HG02938 (cell line): ENCODE measurements around the gene BAIAP2L2.

Experiments
- ATAC-seq: cut with Tn5 transposase; IDR thresholded peaks from one replicate; pipeline ENCODE4 v1.9.1; 2021; ENCODE audit warnings: mild to moderate bottlenecking, moderate library complexity; ENCODE audit not compliant: unreplicated experiment

Gene BAIAP2L2

DNA sequence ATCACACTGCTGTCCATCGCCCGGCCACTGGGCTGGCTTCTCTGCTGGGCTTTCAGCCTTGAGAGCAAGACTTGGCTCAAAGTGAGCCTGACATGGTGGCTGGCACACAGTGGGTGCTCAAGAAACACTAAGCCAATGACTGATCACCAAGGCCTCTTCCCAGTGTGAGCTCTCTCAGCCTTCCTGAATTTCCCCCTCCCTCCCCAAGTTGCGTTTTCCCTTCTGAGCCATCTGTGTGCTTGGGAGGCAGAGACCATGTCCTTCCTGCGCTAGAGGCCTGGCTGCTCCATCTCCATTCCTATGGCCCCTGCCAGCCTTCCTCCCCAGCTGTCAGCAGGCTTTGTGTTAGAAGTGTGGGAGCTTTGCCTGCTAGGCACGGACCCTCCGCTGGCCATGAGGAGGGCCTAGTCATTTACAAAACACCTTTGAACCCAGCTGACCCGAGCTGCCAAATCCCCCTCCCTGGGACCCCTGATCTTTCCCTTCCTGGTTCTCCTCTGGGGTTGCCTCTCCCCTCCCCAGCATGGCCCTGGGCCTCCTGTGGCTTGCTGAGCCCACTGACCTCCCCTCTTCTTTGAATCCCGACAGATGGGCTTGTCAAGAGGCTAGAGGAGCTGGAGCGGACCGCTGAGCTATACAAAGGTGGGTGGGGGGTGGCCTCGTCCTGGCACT is 40.1 kb downstream of the BAIAP2L2 start:
- no peak for ATAC-seq

DNA sequence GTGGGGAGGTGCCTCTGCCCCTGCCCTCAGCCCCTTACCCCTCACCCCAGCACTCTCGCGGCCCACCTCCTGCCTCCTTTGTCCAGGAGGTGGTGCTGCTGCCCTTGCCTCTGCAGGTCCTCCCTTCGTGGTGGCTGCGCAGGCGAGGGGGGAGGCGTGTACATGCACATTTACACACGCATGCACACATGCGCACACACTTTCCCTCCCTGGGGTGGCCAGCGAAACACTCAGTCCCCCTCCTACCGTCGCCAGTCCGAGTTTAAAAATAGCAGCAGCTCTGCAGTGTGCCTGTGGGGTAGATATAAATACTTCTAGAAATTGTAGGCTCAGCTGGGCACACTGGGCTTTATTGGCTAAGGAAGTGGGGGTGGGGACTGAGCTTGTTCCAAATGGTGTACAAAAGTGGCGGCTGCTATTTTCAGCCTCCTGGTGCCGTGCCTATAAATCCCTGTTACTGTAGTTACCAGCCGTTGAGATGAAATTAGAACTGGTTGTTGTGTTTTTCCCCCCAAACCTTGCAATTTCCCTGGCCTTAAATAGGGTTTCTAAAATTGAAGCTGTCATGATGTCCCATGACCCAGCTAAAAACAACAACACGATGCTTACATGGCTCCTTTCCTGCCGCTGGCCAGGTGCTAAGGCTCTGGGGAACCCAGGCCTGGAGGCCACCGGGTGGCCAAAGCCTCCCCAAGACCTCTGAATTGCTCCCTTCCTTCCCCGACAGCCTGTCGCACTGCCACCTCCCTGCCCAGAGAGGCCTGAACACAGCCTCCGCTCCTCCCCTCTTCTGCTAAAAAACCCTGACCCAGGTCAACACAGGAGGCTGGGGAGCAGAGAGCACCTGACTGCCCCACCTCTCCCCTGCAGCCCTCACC is 40.9 kb downstream of the BAIAP2L2 start:
- no peak for ATAC-seq

DNA sequence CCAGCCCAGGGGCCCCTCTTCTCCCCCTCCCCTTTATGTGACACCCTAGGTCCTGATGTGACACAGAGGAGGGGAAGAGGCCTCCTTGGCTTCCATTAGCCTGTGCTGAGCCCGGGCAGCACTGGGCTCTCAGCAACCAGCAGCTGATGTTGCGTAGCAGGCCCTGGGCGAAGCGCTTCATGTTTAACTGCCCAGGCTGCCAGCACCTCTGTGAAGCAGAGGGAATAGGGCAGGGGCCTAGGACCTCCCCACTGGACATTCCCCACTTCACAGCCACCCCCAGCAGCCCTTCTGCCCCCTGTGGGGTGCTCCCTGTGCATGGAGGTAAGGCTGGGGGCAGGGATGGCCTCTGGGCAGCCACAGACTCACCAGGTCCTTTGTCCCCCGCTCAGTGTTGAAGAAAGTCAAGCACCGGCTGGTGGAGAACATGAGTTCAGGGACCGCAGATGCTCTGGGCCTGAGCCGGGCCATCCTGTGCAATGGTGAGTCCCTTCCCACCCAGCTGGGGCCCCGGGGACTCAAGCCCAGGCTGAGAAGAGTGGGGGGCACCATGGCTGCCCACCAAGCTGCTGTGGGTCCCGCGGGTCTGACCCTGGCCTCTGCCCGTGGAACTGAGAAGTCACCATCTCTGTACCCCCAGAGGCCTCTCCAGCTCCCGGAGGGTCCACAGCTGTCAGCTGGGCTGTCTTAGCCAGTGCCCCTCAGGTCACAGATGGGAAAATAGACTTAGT is 41.7 kb downstream of the BAIAP2L2 start:
- ATAC-seq: no peak

DNA sequence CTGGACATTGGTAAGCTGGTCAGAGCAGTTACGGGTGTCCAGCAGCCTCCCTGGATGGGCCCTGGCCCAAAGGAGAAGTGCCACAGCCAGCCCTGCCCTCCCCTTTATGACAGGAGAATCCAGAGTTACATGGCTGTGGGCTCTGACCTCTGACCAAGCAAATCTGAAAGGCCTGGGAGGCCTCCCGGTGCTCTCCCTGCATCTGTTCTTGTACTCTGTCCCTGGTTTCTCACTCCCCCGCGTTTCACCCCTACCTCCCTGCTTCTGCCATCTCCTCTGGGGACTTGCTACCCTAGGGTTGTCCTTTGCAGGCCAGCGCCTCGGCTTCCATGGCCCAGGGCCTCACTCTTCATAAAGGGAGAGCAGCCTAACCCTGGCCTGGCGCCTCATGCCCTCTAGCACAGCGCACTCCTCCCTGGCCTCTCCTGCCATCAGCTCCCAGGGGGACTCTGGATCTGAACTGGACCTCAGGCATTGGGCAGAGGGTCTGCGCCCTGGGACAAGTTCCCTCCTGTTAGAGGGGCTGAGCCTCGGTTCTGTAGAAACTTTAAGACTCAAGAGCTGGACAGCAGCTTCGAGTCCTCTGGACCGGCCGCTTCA is 42.6 kb downstream of the BAIAP2L2 start:
- no peak for ATAC-seq

DNA sequence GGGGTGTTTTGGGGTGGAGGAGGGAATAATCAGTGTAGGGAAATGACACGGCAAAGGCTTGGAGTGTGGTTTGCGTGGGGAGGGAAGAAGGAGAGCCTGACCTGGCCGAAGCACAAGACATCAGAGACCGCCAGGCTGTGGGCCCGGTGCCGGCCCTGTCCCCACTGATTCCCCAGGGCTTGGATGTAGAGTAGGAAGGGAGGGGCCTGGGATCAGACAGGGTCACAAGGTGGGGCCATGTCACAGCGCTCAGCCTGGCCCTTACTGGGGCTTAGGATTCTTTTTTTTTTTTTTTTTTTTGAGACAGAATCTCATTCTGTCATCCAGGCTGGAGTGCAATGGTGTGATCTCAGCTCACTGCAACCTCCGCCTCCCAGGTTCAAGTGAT is 43.5 kb downstream of the BAIAP2L2 start:
- no peak for ATAC-seq

DNA sequence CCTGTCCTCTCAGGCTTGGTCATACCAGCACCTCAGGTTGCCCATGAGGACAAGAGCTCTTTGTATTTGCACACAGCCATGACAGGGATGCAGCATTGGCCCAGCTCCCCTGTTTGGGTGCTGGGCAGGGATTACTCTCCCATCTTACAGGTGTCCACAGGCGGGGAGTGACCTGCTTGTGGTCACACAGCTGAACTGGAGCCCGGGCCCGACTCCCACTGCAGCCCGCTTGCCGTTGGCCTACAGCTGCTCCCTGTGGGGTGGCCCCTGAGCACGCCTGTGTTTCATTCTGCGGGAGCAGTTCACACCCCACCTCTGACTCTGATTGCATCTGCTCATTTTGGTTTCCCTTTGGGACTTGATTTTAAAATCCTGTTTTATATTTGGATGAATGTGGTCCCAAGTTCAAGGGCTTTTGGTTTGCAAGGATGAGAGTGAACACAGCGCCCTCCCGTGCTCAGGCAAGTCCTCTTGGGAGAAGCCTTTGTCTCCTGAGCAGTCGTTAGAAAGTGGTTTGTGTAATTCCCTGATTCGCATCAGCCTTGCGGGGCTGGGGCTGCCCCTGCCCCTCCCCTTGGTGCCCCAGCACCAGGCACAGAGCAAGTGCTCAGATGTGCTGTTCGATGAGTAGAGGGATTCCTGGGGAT is 44.0 kb downstream of the BAIAP2L2 start:
- no peak for ATAC-seq

DNA sequence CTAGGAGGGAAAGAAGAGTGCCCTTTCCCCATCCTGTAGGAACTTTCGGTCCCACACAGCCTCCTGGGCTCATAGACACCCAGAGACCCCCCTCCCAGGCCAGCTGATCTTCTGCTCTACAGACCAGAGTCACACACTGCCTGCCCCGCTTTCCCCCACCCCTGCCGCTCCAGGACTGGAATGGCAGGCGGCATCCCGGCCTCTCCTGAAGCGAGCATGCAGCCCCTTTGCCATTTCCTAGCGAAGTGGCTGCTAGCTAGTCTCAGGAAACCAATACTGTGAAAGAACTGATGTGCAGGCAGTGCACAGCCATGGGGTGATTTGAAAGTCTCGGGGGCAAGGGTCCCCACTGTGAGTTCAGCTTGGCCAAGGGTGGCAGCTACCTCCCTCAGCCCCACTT is 44.9 kb downstream of the BAIAP2L2 start:
- ATAC-seq: no peak

DNA sequence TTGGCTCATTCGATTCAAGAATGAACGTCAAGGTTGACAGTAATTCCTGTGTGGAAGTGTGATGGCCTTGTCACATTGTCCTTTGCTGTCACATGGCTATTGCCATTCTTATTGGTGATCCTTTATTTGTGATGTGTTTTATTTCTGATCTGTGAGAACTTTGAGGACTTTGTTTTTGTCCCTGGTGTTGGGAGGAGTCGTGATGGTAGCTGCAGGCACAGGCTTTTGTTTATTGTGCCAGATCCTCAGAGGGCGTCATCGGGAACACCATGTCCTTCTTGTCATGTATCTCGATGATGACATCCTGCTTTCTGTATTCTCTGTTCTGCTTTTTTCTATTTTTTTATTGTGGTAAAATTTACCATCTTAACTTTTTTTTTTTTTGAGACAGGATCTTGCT is 47.7 kb downstream of the BAIAP2L2 start:
- ATAC-seq: no peak

DNA sequence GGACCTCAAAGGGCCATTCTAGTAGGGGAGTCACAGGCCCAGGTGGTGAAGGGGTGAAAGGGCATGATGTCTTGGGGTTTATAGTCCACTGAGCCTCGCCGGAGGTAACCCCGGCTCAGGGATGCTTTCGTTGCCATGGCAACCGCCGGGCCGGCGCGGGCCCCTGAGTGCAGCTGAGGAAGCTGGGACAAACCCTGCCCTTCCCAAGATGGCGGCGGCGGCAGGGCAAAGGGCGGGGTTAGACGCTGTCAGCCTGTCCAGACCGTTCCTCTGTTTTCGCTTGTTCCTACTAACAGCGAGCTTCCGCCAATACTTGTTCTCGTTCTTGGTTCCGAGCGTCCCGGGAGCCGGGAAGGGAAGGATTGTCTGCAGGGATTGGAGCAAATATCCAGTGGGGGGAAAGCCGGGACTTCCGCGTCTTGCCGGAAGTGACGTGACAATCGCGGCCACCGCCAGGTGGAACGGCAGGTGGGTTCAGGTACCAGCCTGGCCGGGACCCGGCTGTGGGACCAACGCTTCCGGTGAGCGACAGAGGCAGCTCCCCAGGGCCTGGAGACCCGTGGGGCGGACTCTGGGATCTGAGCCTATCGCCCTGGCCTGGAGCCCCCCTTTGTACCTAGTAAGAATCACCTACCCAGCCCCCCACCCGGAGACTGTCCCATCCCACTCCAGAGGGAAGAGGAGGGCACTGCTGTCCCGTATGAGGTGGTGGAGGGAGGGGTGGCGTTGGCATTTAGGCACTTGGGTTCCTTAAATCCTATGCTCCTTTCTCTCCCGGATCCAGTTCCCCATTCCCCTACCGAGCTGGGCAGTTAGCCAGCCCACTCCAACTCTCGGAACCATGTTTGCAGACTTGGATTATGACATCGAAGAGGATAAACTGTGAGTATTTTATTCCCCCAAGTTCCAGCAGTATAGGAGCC is 53.3 kb downstream of the BAIAP2L2 start, which contains the start of gene PICK1:
Gene PICK1, plus strand, starts transcription at position 436 of the 923 bp plus-strand sequence. Its CDS starts 406 bp downstream, at position 842.
- ATAC-seq: no peak

DNA sequence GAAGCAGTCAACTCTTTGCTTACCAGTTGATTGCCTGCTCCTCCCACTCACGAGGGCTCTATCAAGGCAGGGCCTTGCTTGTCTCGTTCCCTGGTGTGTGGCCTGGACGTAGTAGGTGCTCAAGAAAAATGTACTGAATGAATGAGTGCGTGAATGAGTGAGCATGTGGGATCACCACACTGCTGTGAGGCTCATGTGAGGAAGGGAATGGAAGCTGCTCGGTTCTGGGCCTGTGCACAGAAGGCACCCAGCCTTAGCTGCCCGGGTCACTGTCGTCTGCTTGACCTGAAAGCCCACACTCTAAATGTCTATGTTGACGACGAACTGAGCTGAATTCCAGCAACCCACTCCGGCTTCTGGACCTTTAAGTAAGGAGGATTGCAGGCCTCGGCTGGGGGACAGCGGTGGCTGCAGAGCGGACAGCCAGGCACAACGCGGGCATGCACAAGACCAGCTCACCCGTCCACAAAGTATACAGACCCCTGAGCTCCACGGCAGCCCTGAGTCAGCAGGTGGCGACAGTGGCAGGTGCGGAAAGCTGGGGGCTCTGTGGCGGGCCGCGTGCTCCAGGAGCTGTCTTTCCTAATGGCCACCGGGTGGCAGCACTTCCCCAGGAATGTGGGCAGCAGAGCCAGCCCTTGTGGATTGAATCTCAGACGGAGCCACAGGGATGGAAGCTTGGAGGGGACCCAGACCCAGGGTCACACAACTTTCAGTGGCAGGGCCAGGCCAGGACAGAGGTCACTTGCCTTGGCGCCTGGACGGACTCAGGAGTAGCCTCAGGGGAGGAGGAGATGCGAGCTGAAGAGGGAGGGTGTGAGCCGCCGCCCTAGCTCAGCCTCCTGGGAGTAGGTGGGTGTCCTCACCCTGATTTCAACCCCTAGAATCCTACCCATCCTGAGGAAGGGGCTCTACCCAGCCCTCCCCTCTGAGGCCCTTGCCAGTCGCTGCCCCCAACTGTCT is 58.3 kb downstream of the BAIAP2L2 start:
- no peak for ATAC-seq

DNA sequence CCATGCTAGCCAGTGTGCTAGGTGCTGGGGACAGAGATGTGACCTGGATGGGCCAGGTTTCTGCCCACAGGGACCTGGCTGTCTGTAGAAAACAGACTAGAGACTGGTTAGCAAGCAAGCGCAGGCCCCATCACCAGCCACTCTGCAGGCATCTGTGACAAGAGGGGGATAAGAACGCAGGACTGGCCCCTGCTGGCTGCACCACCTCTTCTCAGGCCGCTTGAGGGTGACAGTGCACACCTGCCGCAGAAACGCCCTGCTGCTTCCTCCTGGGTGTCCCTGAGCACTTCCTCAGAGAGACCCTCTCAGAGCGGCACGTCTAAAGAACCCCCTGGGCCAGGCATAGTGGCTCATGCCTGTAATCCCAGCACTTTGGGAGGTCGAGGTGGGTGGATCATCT is 59.2 kb downstream of the BAIAP2L2 start:
- no peak for ATAC-seq

DNA sequence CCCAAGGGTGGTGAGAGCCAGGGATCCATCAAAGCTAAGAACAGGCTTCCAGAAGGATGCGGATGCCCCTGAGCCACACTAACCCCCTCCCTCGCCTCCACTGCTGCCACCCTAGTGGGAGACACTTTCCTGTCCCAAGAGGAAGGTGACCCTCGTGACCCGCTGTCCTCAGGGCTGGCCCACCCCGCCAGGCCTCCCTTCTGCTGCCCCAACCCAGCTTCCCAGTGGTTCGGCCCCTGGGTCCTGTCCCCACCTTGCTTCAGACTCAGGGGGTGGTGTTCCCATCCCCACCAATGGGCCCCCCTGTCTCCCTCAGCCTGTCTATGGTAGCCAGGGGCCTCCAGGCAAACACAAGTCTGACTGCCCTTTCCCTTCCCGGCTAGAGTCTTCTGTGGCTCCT is 59.8 kb downstream of the BAIAP2L2 start:
- no peak for ATAC-seq

DNA sequence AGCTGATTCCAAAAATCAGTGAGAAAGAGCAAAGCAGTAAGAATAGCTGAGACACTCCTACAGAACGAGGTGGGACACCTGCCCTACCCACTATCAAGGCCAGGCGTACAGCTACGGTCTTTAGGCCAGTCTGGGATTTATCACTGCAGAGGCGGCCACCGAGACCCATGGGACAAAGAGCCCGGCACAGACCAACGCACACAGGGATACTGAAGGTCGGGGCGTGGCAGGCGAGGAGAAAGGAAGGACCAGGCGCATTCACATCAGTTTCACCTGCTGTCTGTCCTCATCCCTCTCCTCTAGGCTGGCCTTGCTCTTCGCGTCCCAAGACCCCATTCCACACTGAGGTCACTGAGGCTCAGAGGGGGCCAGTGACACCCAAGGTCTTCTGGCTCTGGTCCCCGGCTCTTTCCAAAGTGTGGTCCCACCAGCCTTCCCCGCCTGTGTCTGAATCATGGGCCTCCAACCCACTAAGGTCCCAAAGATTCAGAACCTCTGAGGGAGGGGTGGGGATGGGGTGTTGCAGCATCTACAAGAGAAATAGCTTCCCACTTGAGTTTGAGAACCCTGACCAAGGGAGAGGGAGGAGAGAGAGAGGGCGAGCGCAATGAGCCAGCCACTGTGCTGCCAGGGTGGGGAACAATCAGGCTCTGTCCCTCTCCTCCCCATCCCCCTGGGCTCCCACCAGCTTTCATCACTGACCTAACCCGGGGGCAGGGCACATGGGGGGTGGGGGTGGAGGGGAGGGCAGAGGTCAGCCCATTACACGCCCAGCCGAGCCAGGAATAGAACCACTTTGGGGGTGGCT is 60.5 kb downstream of the BAIAP2L2 start:
- no peak for ATAC-seq

DNA sequence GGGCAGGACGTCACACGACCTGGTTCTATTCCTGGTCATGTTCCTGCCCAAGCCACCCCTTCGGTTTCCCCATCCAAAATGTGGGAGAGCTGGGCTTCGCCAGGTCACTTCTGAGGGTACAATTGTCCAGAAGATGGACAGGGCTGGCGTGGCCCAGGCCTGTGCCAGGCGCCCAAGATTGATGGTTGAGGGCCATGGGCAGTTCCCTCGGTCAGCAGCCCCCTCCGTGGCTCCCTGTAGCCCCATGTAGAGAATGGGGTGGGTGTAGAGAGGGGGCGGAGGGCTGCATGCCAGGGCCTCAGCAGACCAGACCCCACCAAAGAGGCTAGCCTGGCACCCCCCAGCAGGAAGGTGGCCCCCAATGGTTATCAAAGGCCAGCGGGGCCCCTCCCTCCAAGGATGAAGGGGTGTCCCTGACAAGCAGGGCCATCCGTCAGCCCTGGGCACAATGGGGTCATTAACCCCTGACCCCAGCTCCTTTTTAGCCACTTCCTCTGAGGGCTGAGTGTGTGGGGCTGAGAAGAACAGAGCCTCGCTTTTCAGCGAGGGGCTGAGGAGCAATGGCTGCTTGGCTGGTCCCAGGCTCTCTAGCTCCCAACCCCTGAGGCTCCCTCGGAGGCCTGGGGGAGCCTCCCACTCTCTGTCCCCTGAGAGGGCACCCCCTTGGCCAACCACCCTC is 64.3 kb downstream of the BAIAP2L2 start:
- ATAC-seq: no peak

DNA sequence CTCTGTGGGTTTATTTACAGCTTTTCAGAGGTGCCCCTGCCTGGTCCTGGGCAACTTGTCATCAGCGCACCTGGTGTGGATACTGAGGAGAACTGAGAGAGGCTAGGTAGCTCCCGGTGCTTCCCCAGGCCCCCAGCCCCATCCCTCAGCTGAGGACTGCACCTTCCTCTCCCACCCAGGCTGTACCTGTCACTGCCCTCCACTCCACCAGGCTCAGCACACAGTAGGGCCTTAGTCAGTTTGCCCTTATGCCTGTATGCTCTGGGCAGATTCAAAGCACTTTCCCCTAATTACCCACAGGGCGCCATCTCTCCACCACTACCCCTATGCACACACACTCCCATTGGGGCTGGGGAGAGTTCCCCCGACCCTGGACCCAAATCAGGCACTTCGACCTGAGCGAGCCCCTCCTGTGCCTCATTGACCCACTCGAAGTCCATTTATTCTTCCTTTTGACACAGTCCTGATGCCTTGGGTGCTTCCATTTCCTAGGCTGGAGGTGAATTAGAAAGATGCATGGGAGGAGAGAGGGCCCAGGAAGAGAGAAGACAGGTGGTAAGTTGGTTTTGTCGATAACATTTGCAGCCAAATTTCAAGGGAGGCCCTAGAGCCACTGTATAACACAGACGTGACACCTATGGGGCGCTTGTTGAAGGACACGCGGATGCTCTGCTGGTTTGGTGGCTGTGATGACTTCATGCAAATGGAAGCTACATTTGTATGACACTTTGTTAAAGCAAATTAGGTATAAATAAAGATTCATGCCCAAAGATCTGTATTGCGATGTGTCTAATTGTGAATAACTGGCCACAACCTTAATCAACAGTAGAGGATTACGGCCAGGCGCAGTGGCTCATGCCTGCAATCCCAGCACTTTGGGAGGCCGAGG is 67.1 kb downstream of the BAIAP2L2 start:
- ATAC-seq: no peak

DNA sequence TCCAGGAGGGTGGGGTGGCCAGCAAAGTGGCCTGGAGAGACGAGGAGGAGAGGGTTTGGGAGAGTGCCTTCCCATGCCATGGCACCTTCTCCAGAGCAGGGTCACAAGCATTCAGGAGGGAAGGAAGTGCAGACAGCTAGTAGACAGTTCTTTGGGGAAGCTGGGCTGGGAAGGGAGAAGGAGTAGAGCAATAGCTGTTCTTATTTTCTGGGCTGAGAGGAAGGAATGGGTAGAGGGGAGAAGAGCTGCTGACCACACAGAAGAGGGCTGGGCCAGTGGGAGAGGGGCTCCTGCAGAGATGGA is 68.0 kb downstream of the BAIAP2L2 start:
- ATAC-seq: no peak
